Prostate gland (tissue), 2 donors: Measurements from ENCODE around the gene MACROH2A2.

Experiments used
- CTCF ChIP-seq, 4 experiments: fragments of 200-600 bp in 2 of 4; fragments of 450-650 bp in 2 of 4; sonication (generic) in 2 of 4; IDR thresholded peaks; 1 replicate in 3 of 4; 2 replicates in 1 of 4; pipeline ENCODE4 v1.5.1; 2016 to 2019; ENCODE audit warnings: antibody characterized with exemption in 4 of 4, mild to moderate bottlenecking in 2 of 4, moderate library complexity in 2 of 4
- POLR2A ChIP-seq: fragments of 450-650 bp; IDR thresholded peaks from one replicate; pipeline ENCODE4 v1.6.1; 2016; ENCODE audit warnings: antibody characterized with exemption, mild to moderate bottlenecking

- TF ChIP-seq CTCF (IDR thresholded peaks at IDR 0.05) (no peak), POLR2A (no peak)
These were observed 21.4 kb upstream of the MACROH2A2 start for GRCh38 chr10:70031215-70031614.
